ENCODE results near the gene GFOD1. TPM values are rescaled to one million over a fixed set of nuclear protein-coding genes. Genes with fewer than 3 reads are reported as not detected.

The GFOD1 gene
- total RNA-seq, 1 donor from 2014 or later, result 0.81 TPM

DNA sequence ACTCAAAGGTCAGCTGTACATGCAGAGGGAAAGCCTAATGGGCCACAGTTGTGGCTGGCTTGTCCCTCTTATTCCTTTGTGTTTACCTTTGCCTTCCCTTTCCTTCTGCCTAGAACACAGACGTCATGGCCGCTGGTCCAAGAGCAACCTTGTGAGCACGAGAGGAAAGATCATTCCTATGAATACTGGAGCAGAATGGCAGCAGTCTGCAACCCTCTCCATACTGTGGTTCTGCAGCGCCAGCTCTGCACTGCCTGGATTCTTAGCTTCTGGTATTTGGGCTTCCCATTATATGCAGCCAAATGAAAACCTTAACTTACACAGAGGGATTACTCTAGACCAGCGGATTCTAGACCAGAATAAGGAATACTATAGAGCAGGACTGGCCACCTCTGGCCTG lies 171.5 kb downstream of the GFOD1 start:
- Mint-ChIP-seq H3K36me3 (ENCODE audit: insufficient read depth) (peaks cover 26% of the 10 kb centered on the region), H3K27ac (no peak overlapping the region), H3K27me3 (no peaks in the 10 kb centered on the region), H3K9me3 (ENCODE audit: low read depth) (no peaks in the 10 kb centered on the region), H3K4me3 (ENCODE audit: low read depth) (no peak overlapping the region), H3K4me1 (ENCODE audit: low read depth) (no peaks in the 10 kb centered on the region)
- no peak for DNase-seq (ENCODE audit: low spot score, unreplicated experiment)
- TF ChIP-seq, protein P1, sequence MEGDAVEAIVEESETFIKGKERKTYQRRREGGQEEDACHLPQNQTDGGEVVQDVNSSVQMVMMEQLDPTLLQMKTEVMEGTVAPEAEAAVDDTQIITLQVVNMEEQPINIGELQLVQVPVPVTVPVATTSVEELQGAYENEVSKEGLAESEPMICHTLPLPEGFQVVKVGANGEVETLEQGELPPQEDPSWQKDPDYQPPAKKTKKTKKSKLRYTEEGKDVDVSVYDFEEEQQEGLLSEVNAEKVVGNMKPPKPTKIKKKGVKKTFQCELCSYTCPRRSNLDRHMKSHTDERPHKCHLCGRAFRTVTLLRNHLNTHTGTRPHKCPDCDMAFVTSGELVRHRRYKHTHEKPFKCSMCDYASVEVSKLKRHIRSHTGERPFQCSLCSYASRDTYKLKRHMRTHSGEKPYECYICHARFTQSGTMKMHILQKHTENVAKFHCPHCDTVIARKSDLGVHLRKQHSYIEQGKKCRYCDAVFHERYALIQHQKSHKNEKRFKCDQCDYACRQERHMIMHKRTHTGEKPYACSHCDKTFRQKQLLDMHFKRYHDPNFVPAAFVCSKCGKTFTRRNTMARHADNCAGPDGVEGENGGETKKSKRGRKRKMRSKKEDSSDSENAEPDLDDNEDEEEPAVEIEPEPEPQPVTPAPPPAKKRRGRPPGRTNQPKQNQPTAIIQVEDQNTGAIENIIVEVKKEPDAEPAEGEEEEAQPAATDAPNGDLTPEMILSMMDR (IDR thresholded peaks at IDR 0.05; ENCODE audit: unreplicated experiment), result no peak

DNA sequence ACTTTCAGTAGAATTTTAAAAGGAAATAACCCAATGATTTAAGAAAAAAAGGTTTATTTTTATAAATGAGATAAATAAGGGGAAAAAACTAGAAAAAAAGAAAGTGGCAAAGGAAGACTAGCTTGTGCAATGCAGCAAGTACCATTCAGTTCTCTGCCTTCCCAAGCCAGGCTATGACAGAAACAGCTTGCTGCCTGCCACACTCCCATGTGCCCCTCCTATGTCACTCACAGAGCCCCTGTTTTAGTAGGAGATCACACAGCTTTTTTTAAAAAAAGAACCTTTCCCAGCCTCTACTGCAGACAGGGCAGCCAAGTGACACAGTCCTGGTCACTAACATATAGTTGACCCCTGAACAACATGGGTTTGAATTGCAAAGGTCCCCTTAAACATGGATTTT lies 172.6 kb downstream of the GFOD1 start:
- TF ChIP-seq, protein P1 (IDR thresholded peaks at IDR 0.05; ENCODE audit: unreplicated experiment), result no peak
- no peak overlapping the region for H3K4me3 Mint-ChIP-seq (ENCODE audit: low read depth)
- no peaks in the 10 kb centered on the region for H3K9me3 Mint-ChIP-seq (ENCODE audit: low read depth)
- H3K4me1 Mint-ChIP-seq (ENCODE audit: low read depth), result no peaks in the 10 kb centered on the region
- no peak for DNase-seq (ENCODE audit: low spot score, unreplicated experiment)
- H3K27ac Mint-ChIP-seq, result no peak overlapping the region
- H3K27me3 Mint-ChIP-seq, result no peaks in the 10 kb centered on the region
- H3K36me3 Mint-ChIP-seq (ENCODE audit: insufficient read depth), result peaks cover 20% of the 10 kb centered on the region

DNA sequence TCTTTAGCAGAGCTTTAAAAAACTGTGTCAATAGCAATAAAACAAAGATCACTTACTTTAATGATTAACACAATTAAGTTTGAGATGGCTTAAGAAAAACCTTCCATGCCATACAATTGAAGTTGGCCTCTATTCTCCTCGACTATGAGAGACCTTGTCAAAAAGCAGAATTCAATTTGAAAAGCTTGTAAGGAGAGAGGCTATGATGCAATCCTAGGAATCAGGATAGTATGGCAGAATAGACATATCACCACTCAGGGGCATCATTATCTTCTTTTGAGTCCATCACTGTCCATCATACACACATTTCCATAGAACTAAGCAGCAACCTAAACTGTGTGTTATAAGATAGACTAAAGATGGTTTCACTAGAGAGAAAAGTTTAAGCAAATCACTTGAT lies 176.2 kb downstream of the GFOD1 start:
- H3K27ac Mint-ChIP-seq, result no peak overlapping the region
- H3K9me3 Mint-ChIP-seq (ENCODE audit: low read depth), result no peaks in the 10 kb centered on the region
- H3K27me3 Mint-ChIP-seq, result no peaks in the 10 kb centered on the region
- TF ChIP-seq, protein P1 (IDR thresholded peaks at IDR 0.05; ENCODE audit: unreplicated experiment), result no peak
- no peak for DNase-seq (ENCODE audit: low spot score, unreplicated experiment)
- H3K4me1 Mint-ChIP-seq (ENCODE audit: low read depth), result no peaks in the 10 kb centered on the region
- H3K36me3 Mint-ChIP-seq (ENCODE audit: insufficient read depth), result peaks cover 18% of the 10 kb centered on the region
- H3K4me3 Mint-ChIP-seq (ENCODE audit: low read depth), result no peak overlapping the region

DNA sequence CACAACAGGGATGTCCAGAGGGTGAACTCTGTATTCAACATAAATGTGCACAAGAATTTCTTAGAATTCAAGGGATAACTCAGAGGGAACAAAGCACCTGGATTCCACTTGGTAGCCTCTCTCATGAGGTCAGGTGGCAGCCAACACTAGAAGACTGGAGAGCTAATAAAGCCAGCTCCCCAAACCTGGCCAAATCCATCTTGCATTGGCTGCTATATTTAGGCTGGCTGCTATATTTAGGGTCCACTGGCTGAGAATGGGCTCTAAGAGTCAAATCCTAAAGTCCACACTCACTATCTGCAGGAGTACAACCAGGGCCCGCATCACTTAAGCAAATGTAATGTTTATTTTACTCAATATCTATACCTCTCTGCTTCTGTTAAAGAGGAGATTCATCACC lies 179.1 kb downstream of the GFOD1 start:
- Mint-ChIP-seq H3K36me3 (ENCODE audit: insufficient read depth) (peaks cover 17% of the 10 kb centered on the region), H3K4me3 (ENCODE audit: low read depth) (no peak overlapping the region), H3K9me3 (ENCODE audit: low read depth) (no peaks in the 10 kb centered on the region), H3K4me1 (ENCODE audit: low read depth) (peaks cover 4% of the 10 kb centered on the region), H3K27me3 (no peaks in the 10 kb centered on the region), H3K27ac (no peak overlapping the region)
- DNase-seq (ENCODE audit: low spot score, unreplicated experiment), result no peak
- TF ChIP-seq, protein P1 (IDR thresholded peaks at IDR 0.05; ENCODE audit: unreplicated experiment), result no peak

Other genes with a start within 250 kb of the GFOD1 start
- 34.3 and 34.7 TPM in 2 replicates for gene TBC1D7, start 159.1 kb downstream of the GFOD1 start, total RNA-seq
- 18.2 and 18.8 TPM in 2 replicates for gene SIRT5, start 87.0 kb upstream of the GFOD1 start, total RNA-seq
- 40.5 and 44.6 TPM in 2 replicates for gene NOL7, start 127.7 kb upstream of the GFOD1 start, total RNA-seq
- 58.4 and 59.7 TPM in 2 replicates for gene RANBP9, start 224.2 kb upstream of the GFOD1 start, total RNA-seq

All from progenitor cell of endocrine pancreas (in vitro differentiated cells).